Fibroblast of gingiva (primary cell): ENCODE data around the gene INTS11.
A peak's percentile ranks its signal among the peaks of the same experiment; 100 is the strongest.

Source experiments
- DNase-seq: peaks from one replicate; pipeline ENCODE4 v3.0.0-alpha.2; 2011; ENCODE audit warnings: low read depth

INTS11 gene

GRCh38 chr1:1357871-1358432 lies 33.5 kb upstream of the INTS11 start:
- DNase-seq, result no peak

GRCh38 chr1:1356796-1357401 lies 32.4 kb upstream of the INTS11 start:
- DNase-seq, result no peak

GRCh38 chr1:1356166-1356795 lies 31.8 kb upstream of the INTS11 start:
- no peak for DNase-seq

DNA sequence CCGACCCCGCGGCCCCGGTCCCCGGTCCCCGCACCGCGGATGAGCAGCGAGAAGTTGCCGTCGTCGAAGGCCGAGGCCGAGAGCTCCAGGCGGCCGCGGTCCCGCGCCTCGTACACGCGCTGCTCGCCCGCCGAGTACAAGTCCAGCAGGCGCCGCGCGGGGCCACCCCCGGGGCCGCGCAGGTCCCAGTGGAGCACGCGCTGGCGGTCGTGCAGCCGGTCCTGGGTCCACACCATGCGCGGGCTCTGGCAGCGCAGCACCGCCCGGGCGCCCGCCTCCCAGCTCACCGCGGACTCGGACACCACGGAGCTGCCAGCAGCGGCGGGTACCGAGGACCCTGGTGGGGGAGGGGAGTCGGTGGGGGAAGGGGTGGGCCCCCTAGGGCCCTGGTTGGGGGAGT lies 31.0 kb upstream of the INTS11 start:
- peak; percentile 51 for DNase-seq

DNA sequence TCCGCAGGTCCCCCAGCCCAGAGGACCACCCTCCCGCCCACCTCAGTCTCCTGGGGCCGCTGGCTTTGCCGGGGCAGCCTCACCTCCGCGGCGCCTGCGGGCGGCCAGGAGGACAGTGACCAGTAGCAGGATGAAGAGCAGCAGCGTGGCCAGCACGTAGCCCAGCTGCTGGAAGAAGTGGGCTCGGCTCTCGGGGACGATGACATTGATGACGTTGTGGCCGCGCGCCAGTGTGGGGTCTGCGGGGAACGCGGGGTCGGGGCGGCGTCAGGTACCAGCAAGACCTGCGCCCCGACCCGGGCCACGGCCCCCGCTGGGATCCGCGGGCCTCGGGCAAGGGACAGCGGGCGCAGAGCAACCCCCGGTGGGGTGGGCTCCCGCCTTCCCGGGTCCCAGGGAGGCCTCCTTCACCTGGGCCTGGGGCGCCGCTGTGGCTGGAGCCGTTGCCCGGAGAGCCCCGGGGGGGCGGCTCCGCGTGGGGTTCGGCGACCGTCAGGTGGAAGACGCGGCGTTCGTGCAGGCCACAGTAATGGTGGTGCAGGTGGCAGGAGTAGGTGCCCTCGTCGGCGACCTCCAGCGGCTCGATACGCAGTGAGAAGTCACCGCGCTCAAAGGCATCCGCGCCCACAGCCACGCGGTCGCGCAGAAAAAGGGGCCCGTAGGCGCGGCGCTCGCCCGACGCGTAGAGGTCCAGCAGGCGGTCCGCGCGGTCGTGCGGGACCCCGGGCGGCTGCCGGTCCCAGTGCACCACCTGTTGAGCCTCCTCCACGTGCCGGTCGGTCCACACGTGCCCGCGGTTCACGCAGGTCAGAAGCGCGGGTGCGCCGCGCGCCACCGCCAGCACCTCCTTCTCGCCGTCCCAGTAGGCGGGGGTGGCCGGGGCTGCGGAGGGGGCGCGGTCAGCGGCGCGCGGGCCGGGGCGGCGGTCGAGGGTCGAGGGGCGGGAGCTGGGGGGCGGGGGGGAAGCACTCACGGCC lies 30.1 kb upstream of the INTS11 start:
- no peak for DNase-seq

GRCh38 chr1:1353389-1354151 lies 29.1 kb upstream of the INTS11 start:
- no peak for DNase-seq

- no peak for DNase-seq
Observed at GRCh38 chr1:1352786-1353388, 28.4 kb upstream of the INTS11 start.

DNA sequence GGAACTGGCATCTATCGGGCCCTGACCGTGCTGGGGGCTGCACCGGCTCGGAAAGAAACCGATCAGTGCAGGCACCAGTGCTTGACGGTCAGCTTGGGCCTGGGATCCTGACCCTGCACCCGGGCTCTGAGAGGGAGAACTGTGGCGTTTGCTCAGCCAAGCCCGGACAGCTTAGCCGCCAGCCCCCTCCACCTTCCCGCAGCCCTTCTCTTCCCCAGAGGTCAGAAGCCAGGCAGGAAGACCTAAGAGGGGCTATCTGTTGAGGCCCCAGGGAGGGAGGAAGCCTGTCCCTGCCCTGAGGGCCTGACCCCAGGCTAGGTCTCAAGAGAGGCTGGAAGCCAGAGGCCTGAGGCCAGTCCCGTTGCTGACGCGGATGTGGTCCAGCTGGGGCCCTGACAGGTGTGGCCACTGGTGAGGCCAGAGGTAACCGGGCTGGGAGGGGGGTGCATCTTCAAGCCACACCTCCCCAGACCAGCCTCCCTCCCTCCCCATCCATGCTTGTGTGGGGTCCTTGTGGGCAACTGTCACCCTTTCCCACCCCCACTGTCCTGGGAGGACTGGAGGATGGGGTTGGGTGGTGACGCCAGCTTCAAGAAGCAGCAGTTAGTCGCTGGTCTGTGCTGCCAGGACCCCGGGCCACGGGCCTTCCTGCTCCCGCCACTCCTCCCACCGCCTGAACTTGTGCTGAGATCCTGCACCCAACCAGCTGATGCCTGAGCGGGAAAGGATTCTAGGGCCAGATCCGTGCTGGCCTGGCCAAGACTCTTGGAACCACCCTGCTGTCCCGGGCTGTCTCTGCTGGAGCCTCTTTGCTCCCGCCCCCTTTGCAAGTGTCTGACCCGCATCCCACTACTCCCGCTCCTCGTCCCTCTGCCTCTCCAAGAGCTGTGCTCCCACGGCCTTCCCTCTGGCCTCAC lies 27.3 kb upstream of the INTS11 start:
- peak; percentile 64 for DNase-seq

DNA sequence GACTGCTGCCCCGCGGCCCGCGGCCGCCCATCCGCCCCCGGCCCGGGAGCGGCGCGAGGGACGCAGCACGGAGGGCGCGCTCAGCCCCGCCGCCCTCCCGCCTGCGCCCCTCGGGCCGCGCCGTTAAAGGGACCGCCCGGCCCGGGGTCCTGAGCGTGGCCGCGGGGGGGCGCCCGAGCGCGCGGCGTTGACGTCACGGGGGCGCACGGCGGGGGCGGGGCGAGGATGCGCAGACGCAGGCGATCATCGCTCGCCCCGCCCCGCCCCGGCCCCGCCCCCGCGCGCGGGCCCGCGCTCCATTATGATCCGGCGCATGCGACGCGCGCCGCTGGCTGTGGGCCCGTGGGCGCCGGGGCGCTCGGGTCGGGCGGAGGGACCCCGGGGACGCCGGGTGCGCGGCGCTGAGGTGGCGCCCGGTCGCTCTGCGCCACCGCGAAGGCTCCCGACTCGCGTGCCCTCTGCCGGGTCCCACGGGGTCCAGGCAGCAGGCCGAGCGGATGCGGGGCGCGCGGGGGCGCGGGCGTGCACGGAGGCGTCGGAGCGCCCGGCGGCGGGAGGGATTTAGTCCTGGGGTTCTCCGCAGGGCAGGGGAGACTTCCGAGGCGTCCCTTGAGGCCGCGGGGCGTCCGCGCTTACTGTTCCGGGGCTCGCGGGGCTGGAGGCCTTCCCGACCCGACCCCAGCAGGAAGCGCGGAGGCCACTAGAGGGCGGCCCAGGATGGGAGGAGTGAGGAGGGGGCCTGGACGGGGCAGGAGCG lies 25.0 kb upstream of the INTS11 start, which contains the start of gene DVL1:
Gene DVL1, minus strand, starts transcription at position 163 of the 757 bp plus-strand sequence. CDS start 353 bp downstream, outside the sequence.
- peak; percentile 77 for DNase-seq

DNA sequence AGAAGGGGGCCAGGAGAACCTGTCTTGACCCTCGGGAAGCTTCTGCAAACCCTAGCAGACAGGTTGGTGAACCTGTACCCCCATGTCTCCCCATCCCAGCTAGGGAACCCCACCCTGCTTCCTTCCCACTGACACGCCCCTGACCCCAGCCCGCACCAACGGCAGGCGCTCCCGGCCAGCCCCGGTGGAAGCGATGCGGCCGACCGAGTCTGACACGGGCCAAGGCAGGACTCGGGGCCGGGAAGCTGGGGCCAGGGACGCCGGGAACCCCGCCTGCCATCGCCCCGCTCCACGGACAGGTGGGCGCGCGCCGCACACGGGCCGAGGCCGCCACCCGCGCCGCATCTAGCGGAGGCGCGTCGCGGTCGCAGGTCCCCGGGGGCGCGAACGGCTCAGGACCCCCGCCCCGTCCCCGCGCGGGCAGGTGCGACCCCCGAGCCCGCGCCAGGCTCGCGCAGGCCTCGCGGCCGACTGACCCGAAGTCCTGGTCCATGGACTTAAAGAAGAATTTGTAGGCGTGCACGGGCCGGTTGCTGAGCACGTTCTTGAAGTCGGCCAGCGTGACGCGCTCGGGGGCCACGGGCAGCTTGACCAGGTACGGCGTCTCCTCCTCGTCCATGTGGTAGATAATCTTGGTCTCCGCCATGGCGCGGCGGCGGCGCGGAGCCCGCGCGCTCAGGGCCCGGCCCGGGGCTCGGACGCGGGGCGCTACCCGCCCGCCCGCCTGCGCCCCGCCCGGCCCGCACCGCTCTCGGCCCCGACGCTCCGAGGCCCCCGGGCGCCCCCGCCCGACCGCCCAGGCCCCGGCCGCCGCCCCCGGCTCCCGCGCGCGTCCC lies 24.2 kb upstream of the INTS11 start:
- DNase-seq, result no peak

DNA sequence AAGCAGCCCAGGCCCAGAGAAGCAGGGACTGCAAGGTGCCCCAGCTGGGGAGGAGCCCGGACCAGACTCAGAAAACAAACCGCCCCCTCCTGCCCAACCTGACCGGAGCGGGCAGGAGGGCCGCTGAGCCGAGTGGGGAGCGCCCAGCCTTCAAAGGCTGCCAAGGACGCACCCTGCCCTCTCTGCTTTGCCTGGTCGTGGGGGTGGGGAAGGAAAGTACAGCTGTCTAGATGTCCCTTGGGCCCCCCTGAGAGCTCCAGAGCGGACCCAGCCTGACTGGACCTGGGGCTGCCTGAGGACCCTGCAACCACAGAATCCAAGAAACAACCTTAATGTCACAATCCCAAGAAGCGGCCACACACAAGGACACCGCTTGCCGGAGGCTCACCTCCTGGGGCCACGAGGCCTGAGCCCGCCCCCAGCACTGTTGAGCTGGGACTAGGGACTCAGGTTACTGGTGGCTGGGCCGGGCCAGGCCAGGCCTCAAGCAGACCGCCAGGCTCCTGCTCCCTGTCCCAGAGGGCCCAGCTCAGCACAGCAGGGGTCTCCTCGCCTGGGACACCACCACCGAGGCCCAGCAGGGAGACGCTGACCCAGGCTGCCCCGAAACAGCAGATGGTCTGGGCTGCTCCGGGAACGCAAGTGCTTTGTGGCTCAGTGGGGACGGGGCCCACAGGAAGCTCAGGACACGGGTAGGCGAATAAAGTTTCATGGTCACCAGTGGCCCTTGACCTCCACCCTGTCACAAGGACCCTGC lies 23.4 kb upstream of the INTS11 start:
- no peak for DNase-seq

DNA sequence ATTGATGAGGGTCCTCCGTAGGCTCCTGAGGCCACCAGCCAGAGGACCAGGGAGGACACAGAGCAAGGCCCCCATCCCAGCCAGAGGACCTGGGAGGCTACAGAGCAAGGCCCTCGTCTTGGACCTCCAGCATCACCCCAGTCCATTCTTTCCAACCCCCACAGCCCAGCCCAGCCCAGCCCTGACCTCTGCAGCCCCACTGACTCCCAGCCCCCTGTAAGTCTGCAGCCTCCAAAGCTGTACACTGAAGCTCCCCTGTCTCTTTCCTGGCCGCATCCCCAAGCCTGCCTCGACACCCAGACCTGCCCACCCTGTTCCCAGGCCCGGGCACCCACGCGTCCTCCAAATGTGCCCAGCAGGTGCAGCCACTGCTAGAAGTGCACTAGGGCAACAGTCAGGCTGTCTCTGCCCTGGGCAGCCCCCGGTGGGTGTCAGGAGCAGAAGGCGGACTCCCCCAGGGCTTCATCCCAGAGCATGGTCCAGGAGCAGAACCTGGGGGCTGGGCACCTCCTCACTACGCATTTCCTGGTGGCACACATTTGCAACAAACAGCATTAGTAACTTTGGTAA lies 22.7 kb upstream of the INTS11 start:
- no peak for DNase-seq

- no peak for DNase-seq
Observed at GRCh38 chr1:1346501-1346890, 22.0 kb upstream of the INTS11 start.

DNA sequence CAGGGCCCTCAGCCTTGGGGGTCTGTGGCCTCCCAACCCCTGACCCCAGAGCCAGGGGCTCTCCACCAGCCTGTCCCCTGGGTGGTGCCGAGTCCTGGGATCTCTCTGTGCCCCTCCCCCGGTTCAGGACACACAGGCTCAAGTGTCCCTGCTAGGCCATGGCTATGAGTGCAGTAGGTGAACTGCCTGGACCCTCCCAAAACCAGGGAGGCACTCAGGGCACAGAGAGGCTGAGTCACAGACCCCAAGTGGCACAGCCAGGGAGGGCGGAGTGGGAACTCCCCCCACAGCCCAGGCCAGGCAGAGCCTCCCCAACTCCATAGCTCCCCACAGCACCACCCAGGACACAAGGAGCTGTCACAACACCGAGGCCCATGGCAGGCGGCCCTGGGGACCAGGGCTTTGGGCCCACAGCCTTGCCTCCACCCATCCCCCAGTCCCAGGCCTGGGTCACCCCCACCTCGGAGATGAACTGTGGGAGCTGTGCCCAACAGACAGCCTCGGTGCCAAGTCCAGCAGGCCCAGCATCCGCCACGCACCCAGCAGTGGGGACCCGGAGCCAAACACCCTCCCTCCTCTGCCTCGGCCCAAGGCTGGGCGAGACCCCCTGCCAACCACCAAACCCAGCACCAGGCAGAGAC lies 21.5 kb upstream of the INTS11 start:
- DNase-seq, result no peak

DNA sequence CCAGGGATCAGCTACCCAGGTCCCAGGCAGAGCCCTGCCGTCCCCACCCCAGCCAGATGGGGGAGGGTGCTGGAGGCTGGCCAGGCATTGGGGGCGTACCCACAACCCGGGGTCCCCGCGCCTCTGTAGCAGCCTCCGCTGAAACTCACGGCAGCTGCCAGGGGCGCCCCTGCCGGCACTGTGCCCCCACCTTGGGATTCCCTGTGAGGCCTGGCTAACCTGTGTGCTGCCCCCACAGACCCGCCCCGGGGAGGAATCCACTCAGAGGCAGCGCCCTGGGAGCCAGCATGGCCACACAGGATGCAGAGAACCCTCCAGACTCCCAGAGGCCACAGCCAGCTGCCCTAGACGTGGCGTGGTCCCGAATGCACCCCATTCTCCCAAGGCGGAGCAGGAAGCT lies 20.9 kb upstream of the INTS11 start:
- no peak for DNase-seq

GRCh38 chr1:1344655-1345361 lies 20.3 kb upstream of the INTS11 start:
- no peak for DNase-seq
